Left lung (tissue), 10 donors: ENCODE measurements around the gene ASB11. TPM values are rescaled to one million over a fixed set of nuclear protein-coding genes. Genes with fewer than 3 reads are reported as not detected.

Source experiments
- ATAC-seq: fragments of 200-7000 bp; cut with Tn5 transposase; one replicate; pipeline ENCODE4 v1.9.1; 2020; ENCODE audit warnings: moderate library complexity
- DNase-seq, 4 donors: peaks; one replicate each; pipeline ENCODE4 v3.0.0-alpha.2; 2013 to 2020
- H3K27ac ChIP-seq, 2 donors: fragments of 200-600 bp; sonication (generic) in 1 of 2; one replicate each; pipeline versions ENCODE4 v1.5.0 to v1.8.0; 2020 to 2021
- H3K27me3 ChIP-seq, 2 donors: fragments of 200-600 bp; sonication (generic) in 1 of 2; one replicate each; pipeline versions ENCODE4 v1.5.0 to v1.8.0; 2020 to 2021
- H3K36me3 ChIP-seq, 2 donors: fragments of 200-600 bp; sonication (generic) in 1 of 2; one replicate each; pipeline versions ENCODE4 v1.5.0 to v1.8.0; 2020 to 2021
- H3K4me1 ChIP-seq, 2 donors: fragments of 200-600 bp; one replicate each; pipeline ENCODE4 v1.8.0; 2021
- H3K4me3 ChIP-seq, 2 donors: fragments of 200-600 bp; sonication (generic) in 1 of 2; one replicate each; pipeline versions ENCODE4 v1.5.0 to v1.8.0; 2020 to 2021; ENCODE audit warnings: mild to moderate bottlenecking in 1 of 2
- H3K9me3 ChIP-seq, 2 donors: fragments of 200-600 bp; sonication (generic) in 1 of 2; one replicate each; pipeline versions ENCODE4 v1.5.0 to v1.8.0; 2020 to 2021
- CTCF ChIP-seq, 2 donors: fragments of 200-600 bp; sonication (generic) in 1 of 2; IDR thresholded peaks; one replicate each; pipeline versions ENCODE4 v1.5.0 to v1.8.0; 2021; ENCODE audit warnings: antibody characterized with exemption in 2 of 2
- intact Hi-C, 2 donors: fragments of 100-400 bp; cut with DNase I; formaldehyde crosslinking; loops; one replicate each; pipeline versions ENCODE4 v1.11.2 to v1.14.2; 2022
- polyA plus RNA-seq, 6 donors: library from polyadenylated mRNA; unstranded; fragments of 120-200 nt; gene quantifications; one replicate each; pipeline ENCODE4 v1.2.1, GENCODE V29; 2013; ENCODE audit not compliant: insufficient read length in 6 of 6
- total RNA-seq, 2 donors: library from RNA; stranded (reverse); fragmentation: NEBNext Ultra II Directional; extraction: Animal tissue kit (Norgen Biotek cat#: 25700); gene quantifications; one replicate each; pipeline ENCODE4 v1.2.1, GENCODE V29; 2021
- donor health status: DM: no; HTN: yes; CAD: no.
- donor health status: DM: no; HTN: no; CAD: no.

ASB11 gene
- total and polyA plus RNA-seq, 8 donors = 0.13 to 0.44 (median 0.21) TPM

- no peak for TF ChIP-seq CTCF (IDR thresholded peaks at IDR 0.05)
- Histone ChIP-seq H3K27ac (no peak overlapping the region), H3K36me3 (no peaks in the 10 kb centered on the region), H3K4me3 (no peak overlapping the region), H3K27me3 (no peaks in the 10 kb centered on the region), H3K4me1 (no peaks in the 10 kb centered on the region), H3K9me3 (no peaks in the 10 kb centered on the region)
- DNase-seq = no peak
- no peak for ATAC-seq
- intact Hi-C loops = no loop called here
Measured at GRCh38 chrX:15241301-15241700, 74.1 kb downstream of the ASB11 start.

- ATAC-seq (no peak), DNase-seq (no peak)
- no peaks in the 10 kb centered on the region for H3K27me3 ChIP-seq
- intact Hi-C loops = no loop called here
- H3K27ac ChIP-seq = no peak overlapping the region
- no peaks in the 10 kb centered on the region for H3K9me3 ChIP-seq
- TF ChIP-seq CTCF (IDR thresholded peaks at IDR 0.05) = no peak
- H3K4me1 ChIP-seq = no peaks in the 10 kb centered on the region
- no peaks in the 10 kb centered on the region for H3K36me3 ChIP-seq
- no peak overlapping the region for H3K4me3 ChIP-seq
Measured at GRCh38 chrX:15240414-15240813, 75.0 kb downstream of the ASB11 start.

GRCh38 chrX:15236146-15236545 lies 79.3 kb downstream of the ASB11 start:
- no peaks in the 10 kb centered on the region for H3K27me3 ChIP-seq
- intact Hi-C loops = no loop called here
- DNase-seq = no peak
- H3K36me3 ChIP-seq = no peaks in the 10 kb centered on the region
- H3K9me3 ChIP-seq = no peaks in the 10 kb centered on the region
- H3K27ac ChIP-seq = no peak overlapping the region
- no peak for ATAC-seq
- no peak overlapping the region for H3K4me3 ChIP-seq
- TF ChIP-seq CTCF (IDR thresholded peaks at IDR 0.05) = no peak
- H3K4me1 ChIP-seq = no peaks in the 10 kb centered on the region

- intact Hi-C loops = no loop called here
- no peak for TF ChIP-seq CTCF (IDR thresholded peaks at IDR 0.05)
Measured at GRCh38 chrX:15235001-15235400, 80.4 kb downstream of the ASB11 start.

GRCh38 chrX:15233416-15234015 lies 81.9 kb downstream of the ASB11 start:
- intact Hi-C loops = no loop called here
- Histone ChIP-seq H3K27ac (no peak overlapping the region), H3K4me3 (no peak overlapping the region), H3K4me1 (no peaks in the 10 kb centered on the region), H3K27me3 (no peaks in the 10 kb centered on the region), H3K36me3 (no peaks in the 10 kb centered on the region), H3K9me3 (no peaks in the 10 kb centered on the region)
- TF ChIP-seq CTCF (IDR thresholded peaks at IDR 0.05) = no peak
- no peak for DNase-seq
- no peak for ATAC-seq

More at GRCh38 chrX:15235001-15235400, 80.4 kb downstream of the ASB11 start:
- H3K4me1 ChIP-seq = no peaks in the 10 kb centered on the region
- ATAC-seq (no peak), DNase-seq (no peak)
- no peaks in the 10 kb centered on the region for H3K27me3 ChIP-seq
- no peaks in the 10 kb centered on the region for H3K36me3 ChIP-seq
- no peak overlapping the region for H3K4me3 ChIP-seq
- H3K27ac ChIP-seq = no peak overlapping the region
- no peaks in the 10 kb centered on the region for H3K9me3 ChIP-seq

Other genes with a start within 250 kb of the ASB11 start
- gene ASB9, start 45.6 kb downstream of the ASB11 start, total RNA-seq = 1 to 10 TPM; 2.7 to 4.3 TPM
- gene ASB9, start 45.6 kb downstream of the ASB11 start, polyA plus RNA-seq = 10 to 100 TPM in 5 of 6 donors, 1 to 10 TPM in 1; 9.8 to 12.2 (median 10.6) TPM
- gene PIGA, start 19.9 kb upstream of the ASB11 start, total RNA-seq = 100 to 1,000 TPM in 1 of 2 donors, 10 to 100 TPM in 1; 26.5 to 103 TPM
- gene PIGA, start 19.9 kb upstream of the ASB11 start, polyA plus RNA-seq = 10 to 100 TPM; 21.8 to 29.1 (median 22.9) TPM
- gene VEGFD, start 68.8 kb upstream of the ASB11 start, total RNA-seq = 10 to 100 TPM in 1 of 2 donors, 1 to 10 TPM in 1; 6.2 to 20.1 TPM
- 10 to 100 TPM; 39.9 to 68.4 (median 51.2) TPM for gene VEGFD, start 68.8 kb upstream of the ASB11 start, polyA plus RNA-seq
- gene PIR, start 177.7 kb upstream of the ASB11 start, total RNA-seq = 10 to 100 TPM; 16.5 to 32.7 TPM
- gene PIR, start 177.7 kb upstream of the ASB11 start, polyA plus RNA-seq = 10 to 100 TPM in 3 of 6 donors, 1 to 10 TPM in 3; 8.0 to 12.0 (median 9.5) TPM
- 1 to 10 TPM; 2.6 to 3.8 TPM for gene BMX, start 185.2 kb upstream of the ASB11 start, total RNA-seq
- gene BMX, start 185.2 kb upstream of the ASB11 start, polyA plus RNA-seq = 1 to 10 TPM; 1.5 to 5.8 (median 2.3) TPM